22Rv1 (cell line): Measurements from ENCODE around the gene NFIL3.

Experiments
- ZFX ChIP-seq: fragments of 450-650 bp; IDR thresholded peaks from 2 replicates; pipeline ENCODE4 v1.6.1; 2017; ENCODE audit warnings: antibody characterized with exemption, borderline replicate concordance
- TF ChIP-seq, protein P1 (sequence below): fragments of 450-650 bp; IDR thresholded peaks from 2 replicates; pipeline ENCODE4 v1.5.1; 2017; ENCODE audit warnings: mild to moderate bottlenecking

DNA sequence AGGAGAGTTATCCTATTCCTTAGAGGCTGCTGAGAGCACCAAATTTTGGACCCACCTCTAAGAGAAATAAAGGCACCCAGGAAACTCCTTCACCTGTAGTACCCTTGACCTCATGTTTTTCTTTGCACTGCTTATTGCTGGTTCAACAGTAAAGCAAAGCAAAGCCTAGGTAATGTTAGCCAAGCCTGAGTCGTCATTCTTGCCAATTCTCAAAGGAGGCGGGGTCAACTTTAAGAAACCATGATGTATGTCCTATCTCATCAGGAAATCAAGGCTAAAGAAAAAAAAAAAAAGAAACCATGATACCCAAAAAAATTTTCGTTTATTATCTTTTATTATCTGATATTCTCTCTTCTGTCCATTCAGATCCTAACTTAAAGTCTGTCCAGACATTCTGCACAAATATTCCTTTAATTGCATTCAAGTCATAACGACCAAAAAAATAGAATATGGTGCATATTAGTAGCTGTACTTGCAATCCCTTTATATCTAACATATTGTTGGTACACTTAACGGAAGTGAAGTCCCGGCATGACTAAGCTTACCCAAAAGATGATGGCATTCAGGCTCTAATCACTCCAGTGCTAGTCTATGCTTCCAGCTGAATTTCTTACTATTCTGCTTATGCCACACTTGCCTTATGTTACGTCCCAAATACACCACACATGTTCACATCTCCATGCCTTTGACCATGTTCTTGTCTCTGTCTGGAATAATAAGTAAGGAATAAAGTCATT is 63.7 kb downstream of the NFIL3 start:
- TF ChIP-seq, protein P1, sequence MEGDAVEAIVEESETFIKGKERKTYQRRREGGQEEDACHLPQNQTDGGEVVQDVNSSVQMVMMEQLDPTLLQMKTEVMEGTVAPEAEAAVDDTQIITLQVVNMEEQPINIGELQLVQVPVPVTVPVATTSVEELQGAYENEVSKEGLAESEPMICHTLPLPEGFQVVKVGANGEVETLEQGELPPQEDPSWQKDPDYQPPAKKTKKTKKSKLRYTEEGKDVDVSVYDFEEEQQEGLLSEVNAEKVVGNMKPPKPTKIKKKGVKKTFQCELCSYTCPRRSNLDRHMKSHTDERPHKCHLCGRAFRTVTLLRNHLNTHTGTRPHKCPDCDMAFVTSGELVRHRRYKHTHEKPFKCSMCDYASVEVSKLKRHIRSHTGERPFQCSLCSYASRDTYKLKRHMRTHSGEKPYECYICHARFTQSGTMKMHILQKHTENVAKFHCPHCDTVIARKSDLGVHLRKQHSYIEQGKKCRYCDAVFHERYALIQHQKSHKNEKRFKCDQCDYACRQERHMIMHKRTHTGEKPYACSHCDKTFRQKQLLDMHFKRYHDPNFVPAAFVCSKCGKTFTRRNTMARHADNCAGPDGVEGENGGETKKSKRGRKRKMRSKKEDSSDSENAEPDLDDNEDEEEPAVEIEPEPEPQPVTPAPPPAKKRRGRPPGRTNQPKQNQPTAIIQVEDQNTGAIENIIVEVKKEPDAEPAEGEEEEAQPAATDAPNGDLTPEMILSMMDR, result no peak
- TF ChIP-seq ZFX, result no peak
